Stomach (tissue), 9 donors: ENCODE measurements around the gene TSPAN7. TPM values are rescaled to one million over a fixed set of nuclear protein-coding genes. Genes with fewer than 3 reads are reported as not detected.

Experiments
- DNase-seq, 2 donors: peaks; one replicate each; pipeline versions ENCODE4 v3.0.0 to v3.0.0-alpha.2; 2013 to 2019
- H3K27ac ChIP-seq, 5 donors: fragments of 200-600 bp in 4 of 5; sonication (generic) in 4 of 5; one replicate each; pipeline ENCODE4 v1.5.1; 2013 to 2019; ENCODE audit warnings: mild to moderate bottlenecking in 1 of 5, moderate library complexity in 1 of 5
- H3K27me3 ChIP-seq, 3 donors: fragments of 200-600 bp; sonication (generic); one replicate each; pipeline ENCODE4 v1.5.1; 2017 to 2019; ENCODE audit warnings: mixed run types in 1 of 3
- H3K36me3 ChIP-seq, 4 donors: fragments of 200-600 bp; sonication (generic); 1 replicate in 3 of 4; 2 replicates in 1 of 4; pipeline ENCODE4 v1.5.1; 2016 to 2019
- H3K4me1 ChIP-seq, 4 donors: fragments of 200-600 bp; sonication (generic); one replicate each; pipeline ENCODE4 v1.5.1; 2016 to 2019
- H3K4me3 ChIP-seq, 4 donors: fragments of 200-600 bp; sonication (generic) in 3 of 4; one replicate each; pipeline ENCODE4 v1.5.1; 2016 to 2019; ENCODE audit warnings: mild to moderate bottlenecking in 1 of 4
- H3K9me3 ChIP-seq, 4 donors: fragments of 200-600 bp; sonication (generic); one replicate each; pipeline ENCODE4 v1.5.1; 2016 to 2019
- CTCF ChIP-seq, 7 experiments: fragments of 450-650 bp in 4 of 7; fragments of 200-600 bp in 3 of 7; sonication (generic) in 3 of 7; IDR thresholded peaks; one replicate each; pipeline ENCODE4 v1.5.1; 2016 to 2019; ENCODE audit warnings: antibody characterized with exemption in 7 of 7, control low read depth in 2 of 7, mild to moderate bottlenecking in 1 of 7
- EP300 ChIP-seq: sonication (generic); formaldehyde crosslinking; IDR thresholded peaks from one replicate; pipeline ENCODE4 v1.6.1; 2017; ENCODE audit warnings: antibody characterized with exemption
- POLR2A ChIP-seq, 4 donors: fragments of 450-650 bp; IDR thresholded peaks; one replicate each; pipeline ENCODE4 v1.6.1; 2016; ENCODE audit warnings: antibody characterized with exemption in 4 of 4, control low read depth in 2 of 4, mild to moderate bottlenecking in 1 of 4, moderate library complexity in 1 of 4
- POLR2AphosphoS5 ChIP-seq, 3 donors: sonication (generic); formaldehyde crosslinking; IDR thresholded peaks; one replicate each; pipeline ENCODE4 v1.6.1; 2016; ENCODE audit warnings: antibody characterized with exemption in 3 of 3
- WGBS, 5 donors: extraction: QIAGEN DNeasy Blood & Tissue Kit in 3 of 5; methylation state at CpG; one replicate each; pipeline versions ENCODE4 v1.1.5 to v1.1.7; 2013 to 2018; 5-methylcytosine and 5-hydroxymethylcytosine counted together
- intact Hi-C: fragments of 100-400 bp; cut with DNase I; formaldehyde crosslinking; loops from one replicate; pipeline ENCODE4 v1.15.1; 2023; ENCODE audit warnings: low total_unique reads
- polyA plus RNA-seq, 3 donors: library from polyadenylated mRNA; stranded (reverse); fragments of 200-250 nt; gene quantifications; one replicate each; pipeline ENCODE4 v1.2.3, GENCODE V29; 2013
- total RNA-seq, 5 donors: library from RNA; depleted of rRNA; stranded (reverse); fragments of >200 nt; gene quantifications; one replicate each; pipeline versions ENCODE4 v1.1.0 to v1.2.3, GENCODE V29; 2014 to 2016
- donor health status: healthy with polysubstance abuse.
- donor health status: Bipolar disorder and iron deficiency.
- donor health status: healthy.

TSPAN7 gene
- total and polyA plus RNA-seq, 8 donors = 0.45 to 35.9 (median 12.0) TPM; not detected in 1

DNA sequence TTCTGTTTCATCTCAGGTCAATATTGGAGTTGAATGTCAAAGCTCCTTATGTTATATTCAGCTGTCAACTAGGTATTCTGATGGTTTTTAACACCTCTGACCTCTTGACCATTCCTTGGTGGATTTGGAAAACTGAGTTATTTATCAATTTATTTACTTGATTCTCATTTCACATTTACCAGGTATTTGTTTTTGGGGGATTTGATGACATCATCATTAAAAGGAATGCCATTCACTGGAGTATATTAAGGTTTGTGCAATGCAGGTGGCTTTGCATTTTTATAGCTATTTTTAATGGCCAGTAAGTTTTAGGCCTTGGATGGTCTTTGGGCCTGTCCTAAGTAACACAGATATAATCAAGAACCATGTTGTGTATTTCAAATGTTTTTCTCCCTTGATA lies 67.2 kb downstream of the TSPAN7 start:
- H3K4me3 ChIP-seq = no peak overlapping the region
- H3K27me3 ChIP-seq = no peaks in the 10 kb centered on the region
- TF ChIP-seq CTCF (IDR thresholded peaks at IDR 0.05) = no peak
- TF ChIP-seq EP300 = no peak
- TF ChIP-seq POLR2AphosphoS5 (IDR thresholded peaks at IDR 0.05) = no peak
- no peak for TF ChIP-seq POLR2A (IDR thresholded peaks at IDR 0.05)
- no peaks in the 10 kb centered on the region for H3K9me3 ChIP-seq
- no peak for DNase-seq
- no peak overlapping the region for H3K27ac ChIP-seq
- H3K4me1 ChIP-seq = no peaks in the 10 kb centered on the region
- intact Hi-C loops = no loop called here
- no peaks in the 10 kb centered on the region for H3K36me3 ChIP-seq

DNA sequence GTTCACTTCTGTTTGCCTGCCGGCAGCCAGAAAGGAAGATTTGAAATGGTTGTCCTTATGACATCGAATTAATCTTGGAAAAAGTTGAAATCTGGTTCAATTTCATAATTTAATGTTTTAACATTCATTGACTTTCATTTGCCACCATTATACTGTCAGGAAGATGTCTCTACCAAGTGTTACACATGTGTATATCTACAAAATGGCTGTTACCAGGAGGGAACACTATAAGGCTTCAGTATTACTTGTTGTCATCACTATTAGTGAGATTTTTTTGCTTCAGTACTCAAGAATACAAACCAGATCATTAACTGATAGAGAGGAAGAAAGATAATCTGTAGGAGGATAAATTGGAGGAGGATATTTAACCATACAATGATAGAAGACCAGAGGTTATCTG lies 71.2 kb downstream of the TSPAN7 start:
- no peak overlapping the region for H3K4me3 ChIP-seq
- WGBS, 5 donors = 57 to 82% (median 57%) methylated on average over 2 of the region's 2 CpGs
- H3K36me3 ChIP-seq = no peaks in the 10 kb centered on the region
- peak overlapping the region in 1 of 5 donors; percentile 4 for H3K27ac ChIP-seq
- intact Hi-C loops = no loop called here
- no peaks in the 10 kb centered on the region for H3K4me1 ChIP-seq
- no peaks in the 10 kb centered on the region for H3K9me3 ChIP-seq
- no peak for DNase-seq
- H3K27me3 ChIP-seq = no peaks in the 10 kb centered on the region
- TF ChIP-seq POLR2A (IDR thresholded peaks at IDR 0.05) (no peak), EP300 (no peak), POLR2AphosphoS5 (IDR thresholded peaks at IDR 0.05) (no peak), CTCF (IDR thresholded peaks at IDR 0.05) (no peak)

GRCh38 chrX:38634665-38635064 lies 73.3 kb downstream of the TSPAN7 start:
- intact Hi-C loops = no loop called here
- Histone ChIP-seq H3K9me3 (no peaks in the 10 kb centered on the region), H3K27me3 (no peaks in the 10 kb centered on the region), H3K4me3 (no peak overlapping the region), H3K4me1 (no peaks in the 10 kb centered on the region), H3K36me3 (no peaks in the 10 kb centered on the region), H3K27ac (no peak overlapping the region)
- 63 to 67% (median 63%) methylated on average over 2 of the region's 2 CpGs for WGBS, 5 donors
- TF ChIP-seq POLR2A (IDR thresholded peaks at IDR 0.05) (no peak), CTCF (IDR thresholded peaks at IDR 0.05) (no peak), EP300 (no peak), POLR2AphosphoS5 (IDR thresholded peaks at IDR 0.05) (no peak)
- no peak for DNase-seq

DNA sequence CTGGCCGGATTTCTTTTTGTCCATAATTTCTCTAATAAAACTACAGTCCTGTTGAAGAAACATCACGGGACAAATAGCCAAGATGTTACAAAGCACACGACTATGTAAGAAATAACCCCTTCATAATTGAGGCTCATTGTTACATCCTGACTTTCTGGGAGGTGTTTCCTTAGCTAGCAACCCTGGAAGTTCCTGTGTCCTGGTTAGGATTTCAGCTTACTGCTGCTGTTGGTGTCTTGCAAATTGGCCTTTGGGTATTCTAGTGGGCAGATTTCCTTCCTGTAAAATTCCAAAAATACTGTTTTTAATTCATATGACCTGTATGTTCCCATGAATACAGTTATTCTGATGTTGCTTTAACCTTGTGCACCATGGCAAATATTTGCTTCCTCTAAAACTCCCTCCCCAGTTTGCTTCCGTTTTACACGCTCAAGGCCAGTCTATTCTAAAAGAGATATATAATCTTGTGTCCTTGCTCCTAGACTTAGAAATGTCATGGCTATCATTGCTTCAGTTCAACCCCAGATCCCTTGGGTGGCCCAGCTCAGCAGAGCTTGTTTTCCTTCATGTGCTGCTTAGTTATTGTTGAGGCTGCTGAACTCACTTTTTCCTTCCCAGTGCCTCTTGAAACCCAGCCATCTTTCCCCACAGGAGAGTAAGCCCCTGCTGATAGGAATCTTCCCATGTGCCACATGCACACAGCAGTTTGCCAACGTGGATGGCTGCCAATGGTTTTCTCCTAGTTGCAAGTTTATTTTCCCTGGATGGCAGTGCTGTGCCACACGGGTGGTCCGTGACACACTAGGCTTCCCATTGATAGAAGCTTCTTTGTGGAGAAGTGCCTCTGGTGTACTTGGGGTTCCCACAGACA lies 75.8 kb downstream of the TSPAN7 start:
- Histone ChIP-seq H3K27ac (no peak overlapping the region), H3K4me3 (no peak overlapping the region), H3K36me3 (no peaks in the 10 kb centered on the region), H3K9me3 (no peaks in the 10 kb centered on the region), H3K4me1 (no peaks in the 10 kb centered on the region), H3K27me3 (no peaks in the 10 kb centered on the region)
- TF ChIP-seq CTCF (IDR thresholded peaks at IDR 0.05) (no peak), POLR2A (IDR thresholded peaks at IDR 0.05) (no peak), POLR2AphosphoS5 (IDR thresholded peaks at IDR 0.05) (no peak), EP300 (no peak)
- WGBS, 5 donors = 41 to 64% (median 46%) methylated on average over 8 of the region's 8 CpGs
- intact Hi-C loops = no loop called here
- peak in 1 of 2 donors; percentile 34 for DNase-seq
